GM21367 (cell line): ENCODE results near the gene DHH.

Experiments used
- ATAC-seq: cut with Tn5 transposase; IDR thresholded peaks from one replicate; pipeline ENCODE4 v1.9.1; 2021; ENCODE audit not compliant: unreplicated experiment

DHH gene

GRCh38 chr12:49109641-49110463, 15.3 kb upstream of the DHH start:
- ATAC-seq = no peak

- no peak for ATAC-seq
Measured at GRCh38 chr12:49108958-49109404, 14.4 kb upstream of the DHH start.

- no peak for ATAC-seq
Measured at GRCh38 chr12:49105504-49106084, 11.0 kb upstream of the DHH start.

- ATAC-seq = no peak
Measured at GRCh38 chr12:49104822-49105221, 10.2 kb upstream of the DHH start.

GRCh38 chr12:49100380-49100779, 5.8 kb upstream of the DHH start:
- no peak for ATAC-seq

GRCh38 chr12:49098703-49099102, 4.1 kb upstream of the DHH start:
- ATAC-seq = no peak

- ATAC-seq = no peak
Measured at GRCh38 chr12:49098035-49098451, 3.4 kb upstream of the DHH start.

GRCh38 chr12:49097381-49097780, 2.8 kb upstream of the DHH start:
- ATAC-seq = no peak

GRCh38 chr12:49094975-49095365, 369 bp upstream of the DHH start:
- no peak for ATAC-seq

- no peak for ATAC-seq
Measured at GRCh38 chr12:49093792-49094159, 825 bp downstream of the DHH start.

GRCh38 chr12:49092816-49093406, 1.7 kb downstream of the DHH start:
- ATAC-seq = no peak

- ATAC-seq = no peak
Measured at GRCh38 chr12:49092086-49092815, 2.4 kb downstream of the DHH start.

GRCh38 chr12:49091836-49092085, 2.8 kb downstream of the DHH start:
- ATAC-seq = no peak

GRCh38 chr12:49091056-49091835, 3.4 kb downstream of the DHH start:
- ATAC-seq = no peak

GRCh38 chr12:49089821-49090773, 4.5 kb downstream of the DHH start:
- no peak for ATAC-seq

GRCh38 chr12:49088932-49089330, 5.7 kb downstream of the DHH start:
- no peak for ATAC-seq

- ATAC-seq = no peak
Measured at GRCh38 chr12:49088150-49088931, 6.3 kb downstream of the DHH start.

GRCh38 chr12:49086116-49086515, 8.5 kb downstream of the DHH start:
- no peak for ATAC-seq

- ATAC-seq = no peak
Measured at GRCh38 chr12:49084438-49084837, 10.2 kb downstream of the DHH start.
